Prostate gland (tissue), 2 donors: ENCODE measurements around the gene NUMBL. TPM values are rescaled to one million over a fixed set of nuclear protein-coding genes. Genes with fewer than 3 reads are reported as not detected.

Experiments used
- DNase-seq: peaks from one replicate; pipeline ENCODE4 v3.0.0-alpha.2; 2019; ENCODE audit warnings: low spot score
- H3K27ac ChIP-seq, 2 donors: fragments of 200-600 bp; sonication (generic); 2 replicates each; pipeline ENCODE4 v1.5.1; 2017 to 2019
- H3K27me3 ChIP-seq: fragments of 200-600 bp; sonication (generic); replicated peaks from 2 replicates; pipeline ENCODE4 v1.5.1; 2019; ENCODE audit not compliant: insufficient read depth
- H3K36me3 ChIP-seq, 2 donors: fragments of 200-600 bp; sonication (generic); 1 replicate in 1 of 2; 2 replicates in 1 of 2; pipeline versions ENCODE4 v1.5.1 to v1.8.1; 2017 to 2019
- H3K4me1 ChIP-seq: fragments of 200-600 bp; sonication (generic); replicated peaks from 2 replicates; pipeline ENCODE4 v1.5.1; 2019
- H3K4me3 ChIP-seq, 2 donors: fragments of 200-600 bp; sonication (generic); 2 replicates each; pipeline ENCODE4 v1.5.1; 2017 to 2019
- H3K9me3 ChIP-seq: fragments of 200-600 bp; sonication (generic); 2 replicates; pipeline ENCODE4 v1.5.1; 2017
- CTCF ChIP-seq, 4 experiments: fragments of 200-600 bp in 2 of 4; fragments of 450-650 bp in 2 of 4; sonication (generic) in 2 of 4; IDR thresholded peaks; 1 replicate in 3 of 4; 2 replicates in 1 of 4; pipeline ENCODE4 v1.5.1; 2016 to 2019; ENCODE audit warnings: antibody characterized with exemption in 4 of 4, mild to moderate bottlenecking in 2 of 4, moderate library complexity in 2 of 4
- POLR2A ChIP-seq: fragments of 450-650 bp; IDR thresholded peaks from one replicate; pipeline ENCODE4 v1.6.1; 2016; ENCODE audit warnings: antibody characterized with exemption, mild to moderate bottlenecking
- POLR2AphosphoS5 ChIP-seq: sonication (generic); formaldehyde crosslinking; IDR thresholded peaks from one replicate; pipeline ENCODE4 v1.6.1; 2017; ENCODE audit warnings: antibody characterized with exemption
- WGBS: methylation state at CpG from one replicate; pipeline ENCODE4 v1.1.5; 2018; 5-methylcytosine and 5-hydroxymethylcytosine counted together
- intact Hi-C: fragments of 100-400 bp; cut with DNase I; formaldehyde crosslinking; loops from one replicate; pipeline ENCODE4 v1.14.2; 2022
- small RNA-seq, 2 donors: library from RNA; depleted of rRNA; stranded (forward); fragments of <200 nt; gene quantifications; one replicate each; pipeline ENCODE3, GENCODE V24; 2016
- total RNA-seq, 2 donors: library from RNA; depleted of rRNA; stranded (reverse); fragments of >200 nt; gene quantifications; one replicate each; pipeline ENCODE4 v1.1.0, GENCODE V29; 2016

The NUMBL gene
- total RNA-seq, 2 donors from 2014 or later: 24.3 to 102 TPM

- no peaks in the 10 kb centered on the region for H3K9me3 ChIP-seq
- intact Hi-C loops: no loop called here
- peaks cover 0 to 6% of the 10 kb centered on the region in 2 donors for H3K36me3 ChIP-seq
- no peak overlapping the region for H3K4me3 ChIP-seq
- WGBS: 96% methylated on average over 4 of the region's 4 CpGs
- TF ChIP-seq POLR2AphosphoS5 (no peak), POLR2A (no peak), CTCF (IDR thresholded peaks at IDR 0.05) (no peak)
- H3K27me3 ChIP-seq: no peaks in the 10 kb centered on the region
- no peak for DNase-seq
- H3K4me1 ChIP-seq: no peaks in the 10 kb centered on the region
- no peak overlapping the region for H3K27ac ChIP-seq
These were observed 72.5 kb downstream of the NUMBL start for GRCh38 chr19:40617961-40618360.

GRCh38 chr19:40616941-40617340 lies 73.5 kb downstream of the NUMBL start:
- WGBS: 89% methylated on average over 17 of the region's 17 CpGs
- Histone ChIP-seq H3K27ac (no peak overlapping the region), H3K36me3 (peaks cover 0 to 6% of the 10 kb centered on the region in 2 donors), H3K4me3 (no peak overlapping the region), H3K4me1 (no peaks in the 10 kb centered on the region), H3K9me3 (no peaks in the 10 kb centered on the region), H3K27me3 (no peaks in the 10 kb centered on the region)
- intact Hi-C loops: no loop called here
- TF ChIP-seq POLR2A: no peak
- no peak for TF ChIP-seq POLR2AphosphoS5
- no peak for DNase-seq

GRCh38 chr19:40616178-40616577 lies 74.3 kb downstream of the NUMBL start:
- WGBS: 82% methylated on average over 5 of the region's 5 CpGs
- intact Hi-C loops: no loop called here

More at GRCh38 chr19:40616178-40616577, 74.3 kb downstream of the NUMBL start:
- TF ChIP-seq POLR2A (no peak), CTCF (IDR thresholded peaks at IDR 0.05) (no peak), POLR2AphosphoS5 (no peak)
- H3K4me3 ChIP-seq: no peak overlapping the region
- H3K9me3 ChIP-seq: no peaks in the 10 kb centered on the region
- H3K4me1 ChIP-seq: no peaks in the 10 kb centered on the region
- no peak overlapping the region for H3K27ac ChIP-seq
- H3K27me3 ChIP-seq: no peaks in the 10 kb centered on the region
- peaks cover 0 to 6% of the 10 kb centered on the region in 2 donors for H3K36me3 ChIP-seq
- DNase-seq: no peak

Small RNA genes lying within 50 kb of the gene (small RNA-seq; reads per million reads assigned to genes)
- gene RNU6-195P: 0 reads per million in 2 donors

Other genes with a start within 250 kb of the NUMBL start
- gene SERTAD3, start 246.3 kb downstream of the NUMBL start, total RNA-seq: 10 to 100 TPM; 22.7 to 37.3 TPM
- 100 to 1,000 TPM; 101 to 261 TPM for gene BLVRB, start 224.9 kb downstream of the NUMBL start, total RNA-seq
- 10 to 100 TPM in 1 of 2 donors, 1 to 10 TPM in 1; 5.2 to 21.9 TPM for gene SPTBN4, start 223.7 kb downstream of the NUMBL start, total RNA-seq
- gene SHKBP1, start 113.8 kb downstream of the NUMBL start, total RNA-seq: 10 to 100 TPM; 54.6 to 91.6 TPM
- 100 to 1,000 TPM; 160 to 500 TPM for gene LTBP4, start 89.3 kb downstream of the NUMBL start, total RNA-seq
- gene COQ8B, start 26.2 kb upstream of the NUMBL start, total RNA-seq: 10 to 100 TPM; 61.2 to 64.4 TPM
- gene ITPKC, start 26.5 kb upstream of the NUMBL start, total RNA-seq: 10 to 100 TPM; 40.8 to 44.5 TPM
- gene ACTMAP, start 59.8 kb upstream of the NUMBL start, total RNA-seq: 10 to 100 TPM in 1 of 2 donors, 1 to 10 TPM in 1; 4.4 to 25.2 TPM
- 10 to 100 TPM; 70.3 to 92.2 TPM for gene SNRPA, start 60.6 kb upstream of the NUMBL start, total RNA-seq
- 1 to 10 TPM; 2.7 to 5.0 TPM for gene MIA, start 84.9 kb upstream of the NUMBL start, total RNA-seq
- 10 to 100 TPM; 44.8 to 51.7 TPM for gene RAB4B, start 87.6 kb upstream of the NUMBL start, total RNA-seq
- gene EGLN2, start 108.5 kb upstream of the NUMBL start, total RNA-seq: 100 to 1,000 TPM in 1 of 2 donors, 10 to 100 TPM in 1; 62.6 to 213 TPM
- gene CYP2A6, start 159.8 kb upstream of the NUMBL start, total RNA-seq: 1 to 10 TPM in 1 of 2 donors, not detected in 1; 1.1 TPM
- gene CYP2A7, start 191.6 kb upstream of the NUMBL start, total RNA-seq: not detected